HFFc6 (cell line): ENCODE data around the gene MTG2. TPM values are rescaled to one million over a fixed set of nuclear protein-coding genes. Genes with fewer than 3 reads are reported as not detected.

ENCODE experiments used
- DNase-seq: peaks from one replicate; pipeline ENCODE4 v3.0.0-alpha.2; 2018
- H3K27ac Mint-ChIP-seq: 2 replicates; pipeline ENCODE4 v1.8.0; 2020; ENCODE audit warnings: mild to moderate bottlenecking, mixed read lengths
- H3K27me3 Mint-ChIP-seq: 2 replicates; pipeline ENCODE4 v1.8.0; 2021; ENCODE audit warnings: mild to moderate bottlenecking, moderate library complexity, mixed read lengths; ENCODE audit not compliant: insufficient read depth
- H3K36me3 Mint-ChIP-seq: 2 replicates; pipeline ENCODE4 v1.8.0; 2021; ENCODE audit warnings: low read depth, mixed read lengths
- H3K4me1 Mint-ChIP-seq: 2 replicates; pipeline ENCODE4 v1.8.0; 2020; ENCODE audit warnings: low read depth, mixed read lengths
- H3K4me3 Mint-ChIP-seq: 2 replicates; pipeline ENCODE4 v1.8.0; 2020; ENCODE audit warnings: mild to moderate bottlenecking, moderate library complexity, mixed read lengths
- H3K9me3 Mint-ChIP-seq: 2 replicates; pipeline ENCODE4 v1.8.0; 2020; ENCODE audit warnings: mild to moderate bottlenecking, mixed read lengths
- CTCF ChIP-seq: fragments of 200-600 bp; sonication (generic); IDR thresholded peaks from 2 replicates; pipeline ENCODE4 v1.5.0; 2021; ENCODE audit warnings: antibody characterized with exemption, mild to moderate bottlenecking
- total RNA-seq, 6 experiments: library from RNA; stranded (reverse); fragmentation: NEBNext Ultra II Directional; extraction: Animal tissue kit (Norgen Biotek cat#: 25700); gene quantifications; 2 replicates in 1 of 6; 3 replicates in 5 of 6; pipeline ENCODE4 v1.2.3, GENCODE V29; 2021

MTG2 gene
- total RNA-seq, 6 experiments from 2014 or later: 27.9 to 33.8 (median 30.2) TPM

- peaks cover 5% of the 10 kb centered on the region; the same call in 1 of the 2 replicates for H3K4me1 Mint-ChIP-seq
- peaks cover 2% of the 10 kb centered on the region for H3K27me3 Mint-ChIP-seq
- no peak for DNase-seq
- no peak for TF ChIP-seq CTCF
- H3K4me3 Mint-ChIP-seq: no peak overlapping the region
- peaks cover 5% of the 10 kb centered on the region; the same call in 1 of the 2 replicates for H3K36me3 Mint-ChIP-seq
- no peak overlapping the region for H3K27ac Mint-ChIP-seq
- no peaks in the 10 kb centered on the region for H3K9me3 Mint-ChIP-seq
Observed at GRCh38 chr20:62245911-62246280, 63.1 kb downstream of the MTG2 start.

GRCh38 chr20:62246431-62246830 lies 63.6 kb downstream of the MTG2 start:
- H3K36me3 Mint-ChIP-seq: peaks cover 5% of the 10 kb centered on the region; the same call in 1 of the 2 replicates
- DNase-seq: no peak

DNA sequence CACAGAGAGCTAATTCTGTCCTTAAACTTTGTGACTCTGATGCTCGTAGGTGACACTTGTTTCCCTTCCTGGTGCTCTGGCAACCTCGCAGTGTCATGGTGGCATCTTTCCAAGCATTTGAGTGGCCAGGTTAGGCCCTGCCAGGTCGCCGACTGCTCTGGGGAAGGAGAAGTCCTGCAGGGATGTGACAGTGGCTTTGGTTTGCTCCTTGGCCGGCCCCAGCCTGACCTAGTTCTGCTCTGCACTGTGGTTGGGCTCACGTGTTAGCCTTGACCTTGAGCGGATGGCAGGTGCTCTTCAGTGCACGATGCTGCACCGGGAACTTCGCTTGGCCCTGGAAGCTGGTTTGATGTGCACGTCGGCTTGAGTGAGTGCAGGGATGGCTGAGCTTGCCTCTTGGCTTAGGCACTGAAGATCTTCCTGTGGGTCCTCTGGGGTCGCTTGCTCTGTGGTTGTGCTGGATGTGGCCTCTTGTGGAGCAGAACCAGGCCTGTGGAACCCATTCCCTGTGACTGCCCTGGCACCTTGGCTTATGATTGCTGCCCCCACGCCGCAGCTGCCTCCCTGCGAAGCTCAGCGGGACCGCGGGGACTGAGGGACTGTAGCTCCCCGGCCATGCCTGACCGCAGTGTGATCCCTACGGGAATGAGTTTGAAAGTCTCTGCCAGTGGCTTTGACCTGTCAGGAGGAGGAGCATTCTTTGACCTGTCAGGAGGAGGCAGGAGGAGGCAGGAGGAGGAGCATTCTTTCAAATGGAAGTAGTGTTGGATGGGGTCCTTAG lies 64.2 kb downstream of the MTG2 start:
- Mint-ChIP-seq H3K36me3 (peaks cover 5% of the 10 kb centered on the region; the same call in 1 of the 2 replicates), H3K9me3 (no peaks in the 10 kb centered on the region)

More at GRCh38 chr20:62246431-62246830, 63.6 kb downstream of the MTG2 start:
- H3K27ac Mint-ChIP-seq: no peak overlapping the region
- peaks cover 5% of the 10 kb centered on the region; the same call in 1 of the 2 replicates for H3K4me1 Mint-ChIP-seq
- no peak overlapping the region for H3K4me3 Mint-ChIP-seq
- no peaks in the 10 kb centered on the region for H3K9me3 Mint-ChIP-seq
- no peak for TF ChIP-seq CTCF
- peaks cover 2% of the 10 kb centered on the region for H3K27me3 Mint-ChIP-seq

GRCh38 chr20:62248890-62249560 lies 66.2 kb downstream of the MTG2 start:
- no peak overlapping the region for H3K4me3 Mint-ChIP-seq
- no peak for TF ChIP-seq CTCF
- H3K27me3 Mint-ChIP-seq: peaks cover 2% of the 10 kb centered on the region
- 0 out of 2 replicates have a peak, but pooled peaks cover 4% of the 10 kb centered on the region for H3K36me3 Mint-ChIP-seq
- no peak for DNase-seq
- H3K4me1 Mint-ChIP-seq: peaks cover 15% of the 10 kb centered on the region
- no peaks in the 10 kb centered on the region for H3K9me3 Mint-ChIP-seq
- no peak overlapping the region for H3K27ac Mint-ChIP-seq

More for the DNA sequence above, 64.2 kb downstream of the MTG2 start:
- DNase-seq: no peak
- Mint-ChIP-seq H3K4me3 (no peak overlapping the region), H3K27ac (no peak overlapping the region), H3K27me3 (peaks cover 2% of the 10 kb centered on the region), H3K4me1 (peaks cover 8% of the 10 kb centered on the region)
- TF ChIP-seq CTCF: no peak

DNA sequence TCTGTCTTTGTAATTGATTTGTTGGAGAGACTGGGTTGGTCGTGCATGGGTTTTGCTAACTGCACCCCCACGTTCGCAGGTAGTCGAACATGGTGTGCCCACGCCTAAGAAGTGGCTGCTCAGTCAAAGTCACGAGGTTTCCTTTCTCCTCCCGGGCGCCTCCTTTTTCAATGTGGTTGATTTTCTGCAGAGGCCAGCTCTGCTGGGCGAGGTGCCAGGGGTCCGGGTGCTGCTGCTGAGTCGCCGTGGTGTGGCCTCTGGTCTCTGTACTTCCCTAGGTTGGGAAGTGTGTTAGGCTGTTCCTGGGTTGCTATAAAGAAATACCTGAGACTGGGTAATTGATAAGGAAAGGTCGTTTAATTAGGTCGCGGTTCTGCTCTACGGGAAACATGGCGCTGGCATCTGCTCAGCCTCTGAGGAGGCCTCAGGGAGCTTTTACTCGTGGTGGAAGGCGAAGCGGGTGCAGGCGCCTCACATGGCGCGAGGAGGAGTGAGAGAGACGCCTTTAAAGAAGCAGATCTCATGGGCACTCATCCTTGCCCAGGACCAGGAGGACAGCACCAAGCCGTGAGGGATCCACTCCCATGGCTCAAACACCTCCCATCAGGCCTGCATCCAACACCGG lies 69.6 kb downstream of the MTG2 start:
- H3K4me1 Mint-ChIP-seq: peaks cover 15% of the 10 kb centered on the region
- H3K4me3 Mint-ChIP-seq: no peak overlapping the region
- no peak overlapping the region for H3K27ac Mint-ChIP-seq
- TF ChIP-seq CTCF: no peak
- no peak for DNase-seq
- no peaks in the 10 kb centered on the region for H3K9me3 Mint-ChIP-seq
- H3K36me3 Mint-ChIP-seq: peaks cover 14% of the 10 kb centered on the region; the same call in 1 of the 2 replicates
- peaks cover 3% of the 10 kb centered on the region; the same call in 1 of the 2 replicates for H3K27me3 Mint-ChIP-seq

Other genes starting within 250 kb of the MTG2 start
- 10 to 100 TPM in 3 of 6 experiments, 1 to 10 TPM in 3; 9.4 to 11.7 (median 9.9) TPM for gene TAF4, start 117.1 kb upstream of the MTG2 start, total RNA-seq
- 10 to 100 TPM; 40.4 to 42.7 (median 40.9) TPM for gene LSM14B, start 60.6 kb upstream of the MTG2 start, total RNA-seq
- 100 to 1,000 TPM; 296 to 357 (median 334) TPM for gene PSMA7, start 39.6 kb upstream of the MTG2 start, total RNA-seq
- 1 to 10 TPM; 5.5 to 7.9 (median 5.9) TPM for gene SS18L1, start 39.3 kb upstream of the MTG2 start, total RNA-seq
- not detected for gene HRH3, start 37.2 kb downstream of the MTG2 start, total RNA-seq
- 10 to 100 TPM; 32.2 to 37.6 (median 33.5) TPM for gene OSBPL2, start 55.5 kb downstream of the MTG2 start, total RNA-seq
- gene ADRM1, start 120.0 kb downstream of the MTG2 start, total RNA-seq: 100 to 1,000 TPM; 126 to 133 (median 129) TPM
- gene LAMA5, start 184.3 kb downstream of the MTG2 start, total RNA-seq: 1 to 10 TPM; 1.2 to 2.4 (median 1.5) TPM
- 1,000 to 10,000 TPM; 1,061 to 1,388 (median 1,229) TPM for gene RPS21, start 204.1 kb downstream of the MTG2 start, total RNA-seq
- 1 to 10 TPM; 4.9 to 7.0 (median 6.6) TPM for gene CABLES2, start 224.3 kb downstream of the MTG2 start, total RNA-seq
- gene RBBP8NL, start 244.5 kb downstream of the MTG2 start, total RNA-seq: not detected